Heart right ventricle (tissue), 16 donors: Measurements from ENCODE around the gene OTOR. TPM values are rescaled to one million over a fixed set of nuclear protein-coding genes. Genes with fewer than 3 reads are reported as not detected.

Experiments
- ATAC-seq, 8 donors: fragments of 200-7000 bp; cut with Tn5 transposase; one replicate each; pipeline ENCODE4 v1.9.1; 2020; ENCODE audit warnings: mild to moderate bottlenecking in 8 of 8, moderate library complexity in 8 of 8, moderate number of reproducible peaks in 1 of 8
- DNase-seq, 2 donors: peaks; one replicate each; pipeline ENCODE4 v3.0.0-alpha.2; 2020
- H3K27ac ChIP-seq, 10 donors: fragments of 200-600 bp; sonication (generic) in 2 of 10; one replicate each; pipeline versions ENCODE4 v1.5.0 to v1.8.0; 2020 to 2022; ENCODE audit warnings: mild to moderate bottlenecking in 3 of 10
- H3K27me3 ChIP-seq, 7 donors: fragments of 200-600 bp; one replicate each; pipeline ENCODE4 v1.8.0; 2021 to 2022; ENCODE audit warnings: mild to moderate bottlenecking in 2 of 7
- H3K36me3 ChIP-seq, 9 donors: fragments of 200-600 bp; sonication (generic) in 1 of 9; one replicate each; pipeline versions ENCODE4 v1.5.0 to v1.8.0; 2020 to 2022; ENCODE audit warnings: mild to moderate bottlenecking in 2 of 9
- H3K4me1 ChIP-seq, 9 donors: fragments of 200-600 bp; sonication (generic) in 1 of 9; one replicate each; pipeline versions ENCODE4 v1.5.0 to v1.8.0; 2020 to 2022; ENCODE audit warnings: mild to moderate bottlenecking in 4 of 9
- H3K4me3 ChIP-seq, 10 donors: fragments of 200-600 bp; sonication (generic) in 2 of 10; one replicate each; pipeline versions ENCODE4 v1.5.0 to v1.8.0; 2020 to 2022; ENCODE audit warnings: mild to moderate bottlenecking in 7 of 10, moderate library complexity in 2 of 10
- H3K9me3 ChIP-seq, 11 donors: fragments of 200-600 bp in 10 of 11; sonication (generic) in 2 of 11; one replicate each; pipeline versions ENCODE4 v1.5.0 to v1.8.0; 2013 to 2022; ENCODE audit warnings: mild to moderate bottlenecking in 2 of 11, control low read depth in 1 of 11, moderate library complexity in 1 of 11
- CTCF ChIP-seq, 9 donors: fragments of 200-600 bp; sonication (generic) in 2 of 9; IDR thresholded peaks; one replicate each; pipeline versions ENCODE4 v1.5.0 to v1.8.0; 2021 to 2022; ENCODE audit warnings: antibody characterized with exemption in 9 of 9, mild to moderate bottlenecking in 5 of 9, moderate library complexity in 1 of 9
- WGBS, 2 donors: extraction: QIAGEN DNeasy Blood & Tissue Kit; methylation state at CpG; one replicate each; pipeline ENCODE4 v1.1.7; 2013; ENCODE audit warnings: inconsistent platforms in 1 of 2; 5-methylcytosine and 5-hydroxymethylcytosine counted together
- intact Hi-C, 10 donors: fragments of 100-400 bp; cut with DNase I; formaldehyde crosslinking; loops; one replicate each; pipeline versions ENCODE4 v1.11.1 to v1.14.2; 2022
- long read RNA-seq, 3 donors: library from polyadenylated mRNA; unstranded; transcript quantifications; one replicate each; pipeline ENCODE4 v2.0.0, GENCODE V29; 2020 to 2021
- polyA plus RNA-seq, 2 donors: library from polyadenylated mRNA; stranded (reverse); fragments of 200-250 nt; gene quantifications; one replicate each; pipeline ENCODE4 v1.2.3, GENCODE V29; 2013
- total RNA-seq, 10 donors: library from RNA; stranded (reverse); fragmentation: NEBNext Ultra II Directional in 3 of 10; extraction: Animal tissue kit (Norgen Biotek cat#: 25700) in 3 of 10; gene quantifications; one replicate each; pipeline versions ENCODE4 v1.2.1 to v1.2.4, GENCODE V29; 2021 to 2023
- donor health status: Arrhythmogenic right ventricular cardiomyopathy.
- donor health status: ischemic (EF 13 %, LVEDD 7.1; RV severe dilation, severe dysfunction).
- donor health status: healthy with polysubstance abuse.
- donor health status: DM: no; HTN: yes; CAD: no.
- donor health status: DM: no; HTN: no; CAD: no.
- donor health status: ischemic (EF 25% LVEDD 6.9; RV normal size, moderate dysfunction).
- donor health status: ischemic (EF 25% LVEDD 5.7; RV mildly dilated, moderate dysfunction).
- donor health status: healthy.
- donor health status: DM: yes; HTN: yes; CAD: no.
- donor health status: Ischemic cardiomyopathy.
- donor health status: ischemic (EF 35%, LVEDD 5.7; RV mildly dilated, moderate dysfunction).
- donor health status: nonischemic (EF 11% LVEDD 7.7; RV severe dilation, severe dysfunction).
- donor health status: DM: yes; HTN: yes; CAD: no.
- donor health status: PGD.
- donor health status: ischemic (EF 29% LVEDD 5.4; RV normal size, mild dysfunction).
- donor health status: nonischemic (EF 23%, LVEDD 6.1; RV moderate dilation, normal function).

The OTOR gene
- total RNA-seq (not detected), polyA plus RNA-seq (not detected)
- long read RNA-seq, donor 1: 0 reads
- long read RNA-seq, donor 2: 0 reads
- long read RNA-seq, donor 3: 0 reads

GRCh38 chr20:16748308-16748900, at the start of gene OTOR:
Gene OTOR, plus strand, starts transcription at chr20:16748358. Its CDS starts 44 bp downstream, at chr20:16748402.
- Histone ChIP-seq H3K36me3 (no peaks in the 10 kb centered on the region), H3K9me3 (no peaks in the 10 kb centered on the region), H3K27me3 (peaks cover 0 to 21% (median 6%) of the 10 kb centered on the region in 7 donors), H3K27ac (no peak within 1 kb of the TSS), H3K4me1 (no peaks in the 10 kb centered on the region), H3K4me3 (no peak within 1 kb of the TSS)
- intact Hi-C loops: no loop called here
- no peak for ATAC-seq
- DNase-seq: no peak
- WGBS, 2 donors: 64 to 71% methylated on average over 5 of the region's 5 CpGs
- TF ChIP-seq CTCF (IDR thresholded peaks at IDR 0.05): no peak

- Histone ChIP-seq H3K9me3 (no peaks in the 10 kb centered on the region), H3K4me1 (no peaks in the 10 kb centered on the region), H3K4me3 (no peak overlapping the region), H3K36me3 (no peaks in the 10 kb centered on the region), H3K27me3 (peaks cover 0 to 10% (median 0%) of the 10 kb centered on the region in 7 donors), H3K27ac (no peak overlapping the region)
- intact Hi-C loops: no loop called here
- peak in 1 of 8 donors; percentile 51 for ATAC-seq
- DNase-seq: no peak
- TF ChIP-seq CTCF (IDR thresholded peaks at IDR 0.05): peak in 2 of 9 donors; percentile 21 to 33
- 58 to 62% methylated on average over 4 of the region's 4 CpGs for WGBS, 2 donors
These were observed 48.9 kb upstream of the OTOR start for GRCh38 chr20:16699293-16699692.

GRCh38 chr20:16701296-16701695, 46.9 kb upstream of the OTOR start:
- no peak for DNase-seq
- TF ChIP-seq CTCF (IDR thresholded peaks at IDR 0.05): peak in 6 of 9 donors; percentile 23 to 40 (median 30)
- no peaks in the 10 kb centered on the region for H3K4me1 ChIP-seq
- H3K27ac ChIP-seq: no peak overlapping the region
- 49 to 80% methylated on average over 3 of the region's 3 CpGs for WGBS, 2 donors
- no peaks in the 10 kb centered on the region for H3K36me3 ChIP-seq
- no peak for ATAC-seq
- no peaks in the 10 kb centered on the region for H3K9me3 ChIP-seq
- intact Hi-C loops: loop anchor here in 2 of 10 donors (5.0 to 10.0 kb wide), 2 partner anchors 61 to 64 kb away; no protein-coding TSS in a partner anchor
- H3K27me3 ChIP-seq: peaks cover 0 to 10% (median 0%) of the 10 kb centered on the region in 7 donors
- no peak overlapping the region for H3K4me3 ChIP-seq

GRCh38 chr20:16703570-16703969, 44.6 kb upstream of the OTOR start:
- no peak for DNase-seq
- H3K36me3 ChIP-seq: no peaks in the 10 kb centered on the region
- intact Hi-C loops: loop anchor here in 2 of 10 donors (5.0 to 10.0 kb wide), 2 partner anchors 59 to 61 kb away; no protein-coding TSS in a partner anchor
- no peak overlapping the region for H3K27ac ChIP-seq
- TF ChIP-seq CTCF (IDR thresholded peaks at IDR 0.05): no peak
- WGBS, 2 donors: 52 to 56% methylated on average over 4 of the region's 4 CpGs
- H3K9me3 ChIP-seq: no peaks in the 10 kb centered on the region
- ATAC-seq: peak in 1 of 8 donors; percentile 72
- peaks cover 0 to 7% (median 0%) of the 10 kb centered on the region in 7 donors for H3K27me3 ChIP-seq
- H3K4me1 ChIP-seq: no peaks in the 10 kb centered on the region
- no peak overlapping the region for H3K4me3 ChIP-seq
